ENCODE data around the gene NPY4R2.
"Not testable (repeated sequence)": the region's sequence is repeated elsewhere in the genome, so short reads cannot be mapped to it uniquely, and the experiment has no call there.

The NPY4R2 gene

DNA sequence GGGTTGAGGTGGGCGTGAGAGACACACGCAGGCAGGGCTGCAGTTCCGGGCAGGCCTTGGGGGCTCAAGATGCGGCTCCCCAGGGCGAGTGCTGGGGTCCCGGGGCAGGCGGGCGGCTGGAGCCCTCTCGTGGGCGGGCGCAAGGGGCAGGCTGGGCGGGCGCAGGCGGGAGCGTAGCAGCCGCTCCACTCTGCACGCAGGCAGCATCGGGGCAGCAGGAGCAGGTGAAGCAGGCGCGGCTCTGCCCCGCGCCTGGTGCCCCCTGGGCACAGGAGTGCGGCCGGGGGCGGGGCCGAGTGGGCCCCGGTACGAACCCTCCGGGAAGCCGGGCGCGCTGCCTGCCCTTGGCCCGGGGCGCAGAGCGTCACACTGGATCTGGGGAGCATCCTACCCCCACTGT lies at the start of gene NPY4R2:
Gene NPY4R2 (plus strand): TSS at position 188 of the 400 bp plus-strand sequence. CDS start 3,326 bp downstream, outside the sequence.
- FAIRE-seq; DNase-seq (ENCODE audit: insufficient read length, low spot score): not testable (repeated sequence)

DNA sequence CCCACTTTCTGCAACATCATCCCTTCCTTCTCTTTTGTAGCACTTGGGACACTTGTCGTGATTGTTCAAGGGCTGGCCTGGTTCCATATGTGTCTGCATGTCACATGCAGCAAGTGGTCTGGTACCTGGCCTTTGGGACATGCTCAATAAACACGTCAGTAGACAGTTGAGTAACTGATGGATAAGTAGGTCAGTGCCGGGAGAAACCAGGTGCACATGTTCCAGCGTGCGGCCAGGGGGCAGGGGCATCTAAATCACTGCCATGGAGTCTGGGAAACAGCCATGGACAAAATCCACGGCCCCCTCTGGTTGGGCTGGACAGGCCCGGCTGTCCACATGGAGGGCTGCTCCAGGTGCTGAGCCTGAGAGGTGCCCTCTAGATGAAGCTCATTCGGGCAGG lies 47.6 kb upstream of the NPY4R2 start:
- DNase-seq (ENCODE audit: insufficient read length, low spot score); FAIRE-seq: not testable (repeated sequence)

GRCh38 chr10:47871485-47872180 lies 46.8 kb upstream of the NPY4R2 start:
- FAIRE-seq; DNase-seq (ENCODE audit: insufficient read length, low spot score): not testable (repeated sequence)

DNA sequence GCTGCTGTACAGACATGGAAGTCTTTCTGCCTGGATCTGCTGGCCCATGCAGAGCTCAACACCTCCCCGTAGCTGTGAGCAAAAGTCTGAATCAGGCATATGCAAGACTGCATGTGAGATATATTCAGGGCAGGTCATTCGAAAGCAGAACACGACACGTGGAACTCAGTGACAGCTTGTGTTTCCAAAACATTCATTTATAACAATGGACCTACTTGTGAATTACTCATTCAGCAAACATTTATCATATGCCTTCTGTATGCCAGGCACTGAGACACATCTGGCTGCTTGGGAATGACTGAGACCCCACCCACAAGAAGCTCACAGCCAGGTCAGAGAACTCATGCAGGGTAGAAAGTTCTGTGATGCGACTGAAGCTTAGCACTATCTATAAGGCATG lies 46.2 kb upstream of the NPY4R2 start:
- DNase-seq (ENCODE audit: insufficient read length, low spot score); FAIRE-seq: not testable (repeated sequence)

DNA sequence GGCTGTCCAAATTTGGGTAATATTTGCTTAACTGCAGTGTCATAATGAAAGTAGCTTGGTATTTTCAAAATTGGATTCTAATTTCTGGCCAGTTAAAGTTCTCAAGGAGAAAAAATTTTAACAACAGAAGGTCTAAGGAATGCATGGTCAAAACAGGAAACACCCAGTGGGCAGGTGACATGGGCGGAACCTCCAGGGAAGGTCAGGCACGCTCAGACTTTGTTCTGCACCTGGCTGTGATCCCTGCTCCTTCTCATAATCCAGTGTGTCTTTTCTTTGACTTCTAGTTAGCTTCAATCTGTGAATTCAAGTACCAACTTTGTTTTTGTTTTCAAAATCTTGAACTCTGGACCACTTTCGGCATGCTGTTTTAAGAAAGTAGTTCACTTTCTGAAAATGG lies 34.2 kb upstream of the NPY4R2 start:
- not testable (repeated sequence) for DNase-seq (ENCODE audit: insufficient read length, low spot score); FAIRE-seq

GRCh38 chr10:47884934-47885333 lies 33.5 kb upstream of the NPY4R2 start:
- not testable (repeated sequence) for FAIRE-seq; DNase-seq (ENCODE audit: insufficient read length, low spot score)

GRCh38 chr10:47886356-47886755 lies 32.1 kb upstream of the NPY4R2 start:
- not testable (repeated sequence) for FAIRE-seq; DNase-seq (ENCODE audit: insufficient read length, low spot score)

GRCh38 chr10:47886827-47887226 lies 31.6 kb upstream of the NPY4R2 start:
- DNase-seq (ENCODE audit: insufficient read length, low spot score); FAIRE-seq: not testable (repeated sequence)

DNA sequence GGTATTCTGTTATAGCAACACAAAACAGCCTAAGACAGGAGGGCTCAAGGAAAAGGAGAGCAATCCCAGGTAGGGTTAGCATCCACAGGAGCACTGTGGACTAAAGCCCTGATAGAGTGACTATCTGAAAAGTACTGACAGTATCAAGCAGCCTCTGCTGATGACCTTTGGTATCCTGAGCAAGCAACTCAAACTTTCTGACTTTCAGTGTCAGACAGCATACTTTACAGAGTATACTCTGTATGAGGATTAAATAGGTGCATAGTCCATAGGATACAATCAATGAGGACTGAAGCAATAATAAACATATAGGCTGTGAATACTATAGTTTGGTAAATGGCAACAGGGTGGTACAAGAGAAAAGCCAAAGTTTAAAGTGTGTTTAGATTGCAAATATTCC lies 27.7 kb upstream of the NPY4R2 start:
- DNase-seq (ENCODE audit: insufficient read length, low spot score); FAIRE-seq: not testable (repeated sequence)

DNA sequence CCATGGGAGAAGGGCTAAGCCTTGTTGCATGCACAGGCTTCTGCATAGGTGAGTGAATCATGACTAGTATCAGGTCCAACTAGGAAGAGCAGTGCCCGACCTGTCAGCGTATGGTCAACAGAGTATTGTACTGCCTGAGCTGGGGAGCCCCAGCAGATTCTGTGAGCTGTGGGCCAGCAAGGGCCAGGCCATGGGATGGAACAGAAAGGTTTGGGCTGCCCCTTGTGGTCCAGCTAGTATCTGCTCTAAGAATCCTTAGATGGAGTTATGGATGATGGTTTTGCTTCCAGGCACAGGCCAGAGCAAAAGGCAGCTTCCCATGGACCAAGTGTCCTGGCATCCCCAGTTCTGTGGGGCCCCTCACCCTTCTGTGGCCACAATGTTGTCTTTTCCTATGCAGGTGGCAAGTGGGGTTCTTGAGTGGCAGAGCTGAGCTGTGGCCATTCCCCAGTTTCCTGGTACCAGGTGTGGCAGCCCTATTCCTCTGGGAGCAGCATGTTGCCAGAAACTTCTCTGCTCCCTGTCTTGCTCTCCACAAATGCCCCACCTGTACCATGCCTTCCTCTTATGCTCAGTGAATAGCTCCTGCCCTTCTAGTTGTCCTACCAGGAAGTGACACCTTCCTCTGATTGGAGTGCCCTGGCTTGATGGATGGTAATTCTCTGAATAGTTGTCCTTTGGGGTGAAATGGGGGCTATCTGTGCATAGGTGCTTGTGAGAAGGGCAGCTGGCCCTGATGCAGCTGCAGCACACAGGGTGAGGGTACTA lies 25.8 kb upstream of the NPY4R2 start:
- not testable (repeated sequence) for DNase-seq (ENCODE audit: insufficient read length, low spot score); FAIRE-seq

- FAIRE-seq; DNase-seq (ENCODE audit: insufficient read length, low spot score): not testable (repeated sequence)
These were observed 23.9 kb upstream of the NPY4R2 start for GRCh38 chr10:47894571-47894970.

DNA sequence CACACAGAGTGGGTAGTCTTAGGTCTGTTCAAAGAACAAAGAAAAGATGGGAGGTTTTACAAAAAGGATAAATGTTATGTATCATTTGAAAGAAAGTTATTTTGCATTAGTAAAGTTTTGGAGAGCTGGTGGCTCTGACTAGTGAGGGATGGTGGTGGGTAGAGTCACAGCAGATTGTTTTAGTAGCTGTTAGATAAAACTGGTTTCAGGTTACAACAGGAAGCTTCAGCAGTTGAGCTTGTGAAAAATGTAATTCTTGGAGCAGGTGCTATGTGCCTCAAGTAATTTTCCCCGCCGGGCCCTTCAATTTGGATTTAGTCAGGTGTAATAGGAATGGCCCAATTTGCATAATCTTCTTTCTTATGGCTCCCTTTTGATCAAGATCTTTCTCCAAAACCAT lies 20.6 kb upstream of the NPY4R2 start:
- not testable (repeated sequence) for FAIRE-seq; DNase-seq (ENCODE audit: insufficient read length, low spot score)

- FAIRE-seq; DNase-seq (ENCODE audit: insufficient read length, low spot score): not testable (repeated sequence)
These were observed 9.1 kb upstream of the NPY4R2 start for GRCh38 chr10:47909333-47909732.

GRCh38 chr10:47910486-47910885 lies 8.0 kb upstream of the NPY4R2 start:
- not testable (repeated sequence) for DNase-seq (ENCODE audit: insufficient read length, low spot score); FAIRE-seq

GRCh38 chr10:47914052-47914451 lies 4.4 kb upstream of the NPY4R2 start:
- DNase-seq (ENCODE audit: insufficient read length, low spot score); FAIRE-seq: not testable (repeated sequence)

DNA sequence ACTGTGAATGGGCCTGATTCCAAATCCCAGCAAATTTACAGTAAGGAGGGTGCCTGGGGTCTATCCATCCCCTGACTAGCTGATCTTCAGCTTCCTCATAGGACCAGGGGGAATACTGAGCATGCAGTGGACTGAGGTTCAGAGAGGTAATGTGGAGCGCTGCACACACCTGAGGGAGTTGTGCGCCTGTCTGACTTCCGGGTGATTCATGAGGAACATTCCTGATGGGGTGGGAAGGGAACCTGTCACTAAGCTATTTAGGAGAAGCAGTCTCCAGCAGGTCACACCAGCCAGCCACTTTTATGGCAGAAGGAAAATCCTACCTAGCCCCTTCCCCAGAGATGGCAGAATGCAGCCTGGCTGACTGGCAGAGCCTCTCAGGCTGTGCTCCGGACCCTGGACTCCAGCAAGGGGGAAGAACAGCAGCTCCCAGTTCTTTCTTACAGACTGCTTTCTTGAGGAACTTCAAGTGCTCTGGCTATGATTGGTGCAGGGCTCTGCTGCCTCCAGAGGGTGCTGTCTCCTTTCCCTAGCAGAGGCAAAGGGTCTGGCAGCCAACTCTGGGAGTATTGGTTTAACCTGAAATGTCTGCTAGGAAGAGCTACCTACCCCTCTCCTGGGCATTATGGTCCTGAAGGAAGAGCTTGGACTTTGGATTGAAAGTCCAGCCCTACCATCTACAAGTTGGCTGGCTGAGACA lies 2.5 kb upstream of the NPY4R2 start:
- not testable (repeated sequence) for DNase-seq (ENCODE audit: insufficient read length, low spot score); FAIRE-seq

- DNase-seq (ENCODE audit: insufficient read length, low spot score); FAIRE-seq: not testable (repeated sequence)
These were observed 2.1 kb downstream of the NPY4R2 start for GRCh38 chr10:47920610-47921009.

DNA sequence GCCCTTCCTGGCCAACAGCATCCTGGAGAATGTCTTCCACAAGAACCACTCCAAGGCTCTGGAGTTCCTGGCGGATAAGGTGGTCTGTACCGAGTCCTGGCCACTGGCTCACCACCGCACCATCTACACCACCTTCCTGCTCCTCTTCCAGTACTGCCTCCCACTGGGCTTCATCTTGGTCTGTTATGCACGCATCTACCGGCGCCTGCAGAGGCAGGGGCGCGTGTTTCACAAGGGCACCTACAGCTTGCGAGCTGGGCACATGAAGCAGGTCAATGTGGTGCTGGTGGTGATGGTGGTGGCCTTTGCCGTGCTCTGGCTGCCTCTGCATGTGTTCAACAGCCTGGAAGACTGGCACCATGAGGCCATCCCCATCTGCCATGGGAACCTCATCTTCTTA lies 4.0 kb downstream of the NPY4R2 start:
- not testable (repeated sequence) for DNase-seq (ENCODE audit: insufficient read length, low spot score); FAIRE-seq

DNA sequence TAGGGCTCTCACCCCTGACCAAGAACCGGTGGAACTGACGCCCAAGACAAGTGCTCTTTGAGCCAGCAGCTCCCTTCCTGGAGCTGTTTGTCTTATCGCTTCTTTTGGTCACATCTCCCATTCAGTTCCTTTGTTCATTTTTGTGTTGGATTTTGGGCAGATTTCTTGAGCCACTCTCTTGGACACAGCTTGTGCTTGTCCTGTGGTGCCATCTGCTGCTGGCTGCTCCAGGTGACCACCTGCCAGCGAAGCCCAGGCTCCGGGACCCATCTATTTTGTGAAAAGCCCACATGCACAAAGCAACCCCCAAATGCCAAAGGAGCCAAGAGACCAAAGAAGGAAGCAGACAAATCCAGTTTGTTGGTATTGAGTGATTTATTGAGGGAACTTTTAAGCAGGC lies 6.2 kb downstream of the NPY4R2 start:
- FAIRE-seq, result not testable (repeated sequence)

GRCh38 chr10:47927147-47927916 lies 8.9 kb downstream of the NPY4R2 start:
- not testable (repeated sequence) for DNase-seq (ENCODE audit: insufficient read length, low spot score); FAIRE-seq

More for the DNA sequence above, 6.2 kb downstream of the NPY4R2 start:
- not testable (repeated sequence) for DNase-seq (ENCODE audit: insufficient read length, low spot score)

Data from HTR-8/SVneo (cell line).